Kidney epithelial cell (primary cell): ENCODE measurements around the gene ZSCAN9. TPM values are rescaled to one million over a fixed set of nuclear protein-coding genes. Genes with fewer than 3 reads are reported as not detected.

ENCODE experiments used
- DNase-seq: peaks from one replicate; pipeline ENCODE4 v3.0.0-alpha.2; 2010; ENCODE audit warnings: low read depth
- H3K27me3 ChIP-seq: 2 replicates; pipeline ENCODE4 v1.6.0; 2011; ENCODE audit warnings: low read length; ENCODE audit not compliant: control insufficient read depth, insufficient read depth
- H3K36me3 ChIP-seq: 2 replicates; pipeline ENCODE4 v1.5.1; 2011; ENCODE audit warnings: low read length; ENCODE audit not compliant: control insufficient read depth, insufficient read depth
- H3K4me3 ChIP-seq: 2 replicates; pipeline ENCODE4 v1.5.1; 2011; ENCODE audit warnings: low read depth, mild to moderate bottlenecking, control low read depth, low read length
- CTCF ChIP-seq: IDR thresholded peaks from 2 replicates; pipeline ENCODE4 v1.5.1; 2011; ENCODE audit warnings: mild to moderate bottlenecking, moderate library complexity, low read length, control low read depth, inconsistent platforms; ENCODE audit not compliant: insufficient read depth, poor library complexity, severe bottlenecking
- total RNA-seq: library from RNA; depleted of rRNA; stranded (reverse); fragments of >200 nt; gene quantifications from 2 replicates; pipeline ENCODE4 v1.2.3, GENCODE V29; 2015

Gene ZSCAN9
- total RNA-seq, 1 donor from 2014 or later: 23.7 TPM

- Histone ChIP-seq H3K4me3 (no peak overlapping the region), H3K36me3 (no peaks in the 10 kb centered on the region), H3K27me3 (peaks cover 15% of the 10 kb centered on the region)
- no peak for TF ChIP-seq CTCF
- DNase-seq: no peak
Measured at GRCh38 chr6:28203201-28203600, 21.9 kb upstream of the ZSCAN9 start.

- H3K36me3 ChIP-seq: no peaks in the 10 kb centered on the region
- TF ChIP-seq CTCF: no peak
- H3K27me3 ChIP-seq: peaks cover 19% of the 10 kb centered on the region
- no peak overlapping the region for H3K4me3 ChIP-seq
- DNase-seq: no peak
Measured at GRCh38 chr6:28205879-28206278, 19.2 kb upstream of the ZSCAN9 start.

- Histone ChIP-seq H3K27me3 (peaks cover 19% of the 10 kb centered on the region), H3K4me3 (no peak overlapping the region), H3K36me3 (no peaks in the 10 kb centered on the region)
- TF ChIP-seq CTCF: no peak
- no peak for DNase-seq
Measured at GRCh38 chr6:28206527-28206926, 18.5 kb upstream of the ZSCAN9 start.

GRCh38 chr6:28206928-28207509 lies 18.1 kb upstream of the ZSCAN9 start:
- no peak for TF ChIP-seq CTCF
- Histone ChIP-seq H3K27me3 (peaks cover 19% of the 10 kb centered on the region), H3K36me3 (no peaks in the 10 kb centered on the region), H3K4me3 (peak overlapping the region; percentile 32)
- no peak for DNase-seq

GRCh38 chr6:28207510-28208110 lies 17.5 kb upstream of the ZSCAN9 start:
- no peak for DNase-seq
- Histone ChIP-seq H3K36me3 (no peaks in the 10 kb centered on the region), H3K4me3 (peak overlapping the region; percentile 32), H3K27me3 (peaks cover 19% of the 10 kb centered on the region)
- no peak for TF ChIP-seq CTCF
